Dedifferentiated amniotic fluid mesenchymal stem cell (primary cell): ENCODE data around the gene NOVA1.
"Not testable (repeated sequence)": the region's sequence is repeated elsewhere in the genome, so short reads cannot be mapped to it uniquely, and the experiment has no call there.

Experiments
- DNase-seq: peaks from one replicate; pipeline ENCODE4 v3.0.0-alpha.2; 2016; ENCODE audit errors: extremely low spot score

Gene NOVA1, protein sequence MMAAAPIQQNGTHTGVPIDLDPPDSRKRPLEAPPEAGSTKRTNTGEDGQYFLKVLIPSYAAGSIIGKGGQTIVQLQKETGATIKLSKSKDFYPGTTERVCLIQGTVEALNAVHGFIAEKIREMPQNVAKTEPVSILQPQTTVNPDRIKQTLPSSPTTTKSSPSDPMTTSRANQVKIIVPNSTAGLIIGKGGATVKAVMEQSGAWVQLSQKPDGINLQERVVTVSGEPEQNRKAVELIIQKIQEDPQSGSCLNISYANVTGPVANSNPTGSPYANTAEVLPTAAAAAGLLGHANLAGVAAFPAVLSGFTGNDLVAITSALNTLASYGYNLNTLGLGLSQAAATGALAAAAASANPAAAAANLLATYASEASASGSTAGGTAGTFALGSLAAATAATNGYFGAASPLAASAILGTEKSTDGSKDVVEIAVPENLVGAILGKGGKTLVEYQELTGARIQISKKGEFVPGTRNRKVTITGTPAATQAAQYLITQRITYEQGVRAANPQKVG

GRCh38 chr14:26597589-26598080 is at the start of gene NOVA1:
Gene NOVA1, minus strand, starts transcription at chr14:26598033. Its CDS starts 597 bp downstream, at chr14:26597436.
- no peak for DNase-seq

DNA sequence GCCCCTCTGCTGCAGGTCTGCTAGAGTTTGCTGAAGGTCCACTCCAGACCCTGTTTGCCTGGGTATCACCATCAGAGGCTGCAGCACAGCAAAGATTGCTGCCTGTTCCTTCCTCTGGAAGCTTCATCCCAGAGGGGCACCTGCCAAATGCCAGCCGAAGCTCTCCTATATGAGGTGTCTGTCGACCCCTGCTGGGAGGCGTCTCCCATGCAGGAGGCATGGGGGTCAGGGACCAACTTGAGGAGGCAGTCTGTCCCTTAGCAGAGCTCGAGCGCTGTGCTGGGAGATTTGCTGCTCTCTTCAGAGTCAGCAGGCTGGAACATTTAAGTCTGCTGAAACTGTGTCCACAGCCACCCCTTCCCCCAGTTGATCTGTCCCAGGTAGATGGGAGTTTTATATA is 47.2 kb upstream of the NOVA1 start:
- not testable (repeated sequence) for DNase-seq

DNA sequence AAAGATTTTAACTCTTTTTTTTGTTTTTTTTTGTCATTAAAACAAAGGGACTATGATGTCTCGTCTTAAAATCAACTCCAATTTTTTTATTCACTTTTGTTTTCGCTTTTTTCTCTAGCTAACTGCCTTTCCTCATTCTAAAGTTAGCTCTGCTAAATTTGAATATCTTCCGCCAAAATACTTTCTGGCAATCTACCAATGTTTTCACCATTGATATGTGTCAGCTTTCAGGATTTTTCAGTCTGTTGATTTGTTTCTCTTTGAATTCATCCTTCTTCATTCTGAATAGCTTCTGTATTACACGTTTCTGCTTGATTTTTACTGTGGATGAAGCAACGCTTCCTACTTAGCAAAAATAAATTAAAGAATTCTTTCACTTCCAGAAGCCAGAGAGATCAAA is 38.7 kb upstream of the NOVA1 start:
- DNase-seq = no peak

GRCh38 chr14:26634946-26635345 is 37.1 kb upstream of the NOVA1 start:
- not testable (repeated sequence) for DNase-seq

DNA sequence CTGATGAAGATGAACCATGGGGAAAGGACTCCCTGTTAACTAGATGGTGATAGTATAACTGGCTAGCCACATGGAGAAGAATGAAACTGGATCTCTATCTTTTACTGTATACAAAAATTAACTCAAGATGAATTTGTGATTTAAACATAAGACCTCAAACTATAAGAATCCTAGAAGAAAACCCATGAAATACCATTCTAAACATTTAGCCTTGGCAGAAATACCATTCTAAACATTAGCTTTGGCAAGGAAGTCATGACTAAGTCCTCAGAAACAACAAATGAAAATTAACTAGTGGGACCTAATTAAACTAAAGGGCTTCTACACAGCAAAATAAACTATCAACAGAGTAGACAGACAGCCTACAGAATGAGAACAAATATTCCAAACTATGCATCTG is 28.4 kb upstream of the NOVA1 start:
- no peak for DNase-seq

DNA sequence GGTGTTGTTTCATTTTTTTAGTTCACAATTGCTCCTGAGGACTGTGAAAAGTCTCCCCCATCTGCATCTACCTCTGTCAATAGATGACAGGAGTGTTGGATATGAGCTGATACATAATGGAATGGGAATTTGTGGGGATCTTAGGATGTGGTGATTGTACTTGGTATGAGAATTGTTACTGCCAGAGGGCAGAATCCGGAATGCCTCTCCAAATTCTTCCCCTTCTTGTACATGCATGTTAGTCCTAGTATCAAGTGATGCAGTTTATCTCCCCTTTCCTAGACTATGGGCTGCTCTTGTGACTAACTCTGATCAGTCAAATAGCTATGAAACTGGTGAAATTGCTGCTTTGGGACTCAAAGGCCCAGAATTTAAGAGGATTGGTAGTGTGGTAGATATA is 24.8 kb upstream of the NOVA1 start:
- DNase-seq = no peak

- DNase-seq = no peak
Observed at GRCh38 chr14:26621807-26622560, 24.2 kb upstream of the NOVA1 start.

DNA sequence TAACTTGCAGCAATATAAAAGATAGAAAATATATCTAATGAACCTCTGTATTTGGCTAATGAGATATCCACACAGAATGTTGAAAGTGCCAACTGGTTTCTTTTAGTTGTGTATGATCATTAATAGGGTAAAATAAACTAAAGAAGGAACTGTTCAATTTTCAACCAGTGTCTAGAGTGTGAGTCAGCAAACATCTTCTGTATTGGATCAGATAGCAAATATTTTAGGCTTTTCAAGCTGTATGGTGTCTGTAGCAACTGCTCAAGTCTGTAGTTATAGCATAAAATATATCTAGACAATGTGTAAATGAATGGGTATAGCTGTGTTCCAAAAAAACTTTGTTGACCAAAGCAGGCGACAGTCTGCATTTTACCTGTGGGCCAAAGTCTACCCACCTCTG is 23.5 kb upstream of the NOVA1 start:
- no peak for DNase-seq

DNA sequence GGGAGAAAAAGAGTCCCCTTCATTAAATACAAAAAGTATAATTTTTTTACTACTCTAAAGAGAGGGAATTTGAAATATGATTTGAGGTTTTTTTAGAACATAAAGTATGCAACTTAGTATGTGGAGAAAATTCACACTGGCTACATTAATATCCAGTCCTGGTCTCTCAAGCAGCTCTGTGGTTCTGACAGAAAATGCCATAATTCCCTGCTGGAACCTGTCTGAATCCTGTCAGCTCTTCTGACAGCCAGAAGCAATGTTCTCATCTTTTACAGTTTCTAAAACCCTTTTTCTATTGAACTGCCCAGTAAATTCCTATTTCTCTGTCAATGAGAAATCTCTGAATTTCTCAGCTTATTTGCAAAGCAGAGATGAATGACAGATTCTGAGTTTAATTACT is 13.4 kb upstream of the NOVA1 start:
- no peak for DNase-seq

DNA sequence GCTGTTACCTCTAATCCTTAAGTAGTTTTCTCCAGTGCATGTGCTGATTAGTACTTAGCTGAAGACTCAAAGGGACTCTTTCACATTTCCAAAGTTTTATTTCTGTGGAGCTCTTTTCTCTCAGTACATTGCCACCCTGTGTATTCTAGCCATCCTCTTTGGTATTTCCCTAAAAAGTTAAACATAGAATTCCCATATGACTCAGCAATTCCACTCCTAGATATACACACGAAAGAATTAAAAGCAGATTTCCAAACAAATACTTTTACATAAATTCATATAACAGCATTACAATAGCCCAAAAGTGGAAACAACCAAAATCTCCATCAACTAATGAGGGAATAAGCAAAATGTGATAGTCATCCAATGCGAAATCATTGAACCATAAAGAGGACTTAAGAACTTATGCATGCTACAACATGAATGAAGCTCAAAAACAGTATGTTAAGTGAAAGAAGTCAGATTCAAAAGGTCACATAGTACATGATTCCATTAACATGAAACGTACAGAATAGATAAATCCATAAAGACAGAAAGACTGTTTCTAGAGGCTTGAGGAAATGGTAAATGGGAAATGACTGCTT is 9.0 kb upstream of the NOVA1 start:
- DNase-seq = peak; percentile 70

DNA sequence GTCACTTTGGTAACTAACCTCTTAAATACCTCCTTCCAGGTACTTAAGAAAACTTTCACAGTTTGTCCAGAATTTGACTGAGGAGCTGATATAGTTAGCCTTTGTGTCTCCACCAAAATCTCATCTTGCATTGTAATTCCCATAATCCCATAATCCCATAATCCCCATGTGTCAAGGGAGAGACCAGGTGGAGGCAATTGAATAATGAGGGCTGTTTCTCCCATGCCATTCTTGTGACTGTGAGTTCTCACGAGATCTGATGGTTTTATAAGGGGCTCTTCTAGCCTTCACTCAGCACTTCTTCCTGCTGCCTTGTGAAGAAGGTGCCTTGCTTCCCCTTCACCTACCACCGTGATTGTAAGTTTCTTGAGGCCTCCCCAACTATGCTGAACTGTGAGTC is 7.8 kb upstream of the NOVA1 start:
- no peak for DNase-seq

- no peak for DNase-seq
Observed at GRCh38 chr14:26602902-26603301, 5.1 kb upstream of the NOVA1 start.

DNA sequence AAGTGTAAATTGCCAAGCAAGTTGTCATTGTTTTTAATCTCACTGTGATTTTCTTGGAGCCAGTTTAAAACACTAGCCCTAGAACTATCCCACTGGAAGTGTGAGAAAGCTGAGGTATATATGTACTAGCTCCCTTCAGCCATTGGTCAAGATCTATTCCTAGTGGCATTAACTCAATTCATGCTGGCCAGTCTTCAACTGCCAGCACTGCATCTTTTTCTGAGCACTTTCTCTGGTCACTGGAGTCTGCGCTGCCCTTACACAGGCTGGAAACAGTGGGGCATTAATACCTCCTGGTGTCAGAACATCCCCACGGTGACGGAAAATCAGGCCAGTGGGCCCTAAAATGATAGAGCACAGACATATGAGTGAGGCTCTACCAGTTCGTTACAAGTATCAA is 4.0 kb upstream of the NOVA1 start:
- no peak for DNase-seq

GRCh38 chr14:26599291-26599690 is 1.5 kb upstream of the NOVA1 start:
- no peak for DNase-seq

DNA sequence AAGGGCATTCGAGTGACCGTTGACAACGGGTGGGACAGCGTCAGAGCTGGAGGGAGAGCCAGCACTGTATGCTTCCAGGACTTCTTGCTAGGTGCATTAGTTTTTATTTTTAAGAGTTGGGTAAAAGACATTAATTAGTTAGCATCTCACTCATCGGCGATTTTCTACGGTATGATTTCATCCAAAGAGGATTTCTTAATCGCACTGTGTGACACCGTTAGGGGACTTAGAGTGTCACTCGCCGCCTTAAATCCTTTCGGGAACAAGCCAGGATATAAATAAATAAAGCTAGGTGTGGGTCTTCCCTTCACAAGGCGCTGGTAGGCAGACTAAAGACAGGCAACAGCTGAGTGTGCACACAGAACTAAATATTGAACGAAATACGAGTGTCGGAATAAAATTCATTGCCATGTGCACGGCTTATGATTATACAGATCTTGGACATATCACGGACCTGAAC is 869 bp upstream of the NOVA1 start:
- no peak for DNase-seq

DNA sequence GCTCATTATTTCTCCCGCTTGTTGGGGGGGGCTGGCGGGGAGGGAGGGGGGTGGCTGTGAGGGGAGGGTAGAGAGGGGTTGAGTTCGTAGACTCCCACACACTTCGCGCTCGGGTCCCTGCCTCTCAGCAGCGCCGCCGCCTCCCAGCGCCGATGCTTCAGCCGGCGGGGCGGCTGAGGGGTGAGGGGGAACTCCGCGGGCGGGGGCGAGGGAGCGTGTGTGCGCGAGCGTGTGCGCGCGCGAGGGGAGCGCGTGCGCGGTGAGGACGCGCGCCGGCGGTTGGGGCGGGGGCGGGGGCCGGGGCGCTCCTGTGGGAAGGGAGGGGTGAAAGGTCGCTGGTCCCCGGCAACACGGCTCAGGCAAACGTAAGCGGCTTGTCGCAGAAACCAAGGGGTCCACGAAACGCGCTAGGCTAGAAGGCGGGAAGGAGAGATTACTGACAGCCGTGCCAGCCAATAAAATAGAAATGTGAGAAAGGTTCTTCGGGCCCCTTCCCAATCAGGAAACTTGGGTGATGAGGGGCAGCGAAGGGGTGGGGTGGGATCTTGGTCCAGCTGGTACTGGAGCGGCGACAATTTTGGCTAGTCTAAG is 343 bp upstream of the NOVA1 start:
- peak; percentile 90 for DNase-seq

DNA sequence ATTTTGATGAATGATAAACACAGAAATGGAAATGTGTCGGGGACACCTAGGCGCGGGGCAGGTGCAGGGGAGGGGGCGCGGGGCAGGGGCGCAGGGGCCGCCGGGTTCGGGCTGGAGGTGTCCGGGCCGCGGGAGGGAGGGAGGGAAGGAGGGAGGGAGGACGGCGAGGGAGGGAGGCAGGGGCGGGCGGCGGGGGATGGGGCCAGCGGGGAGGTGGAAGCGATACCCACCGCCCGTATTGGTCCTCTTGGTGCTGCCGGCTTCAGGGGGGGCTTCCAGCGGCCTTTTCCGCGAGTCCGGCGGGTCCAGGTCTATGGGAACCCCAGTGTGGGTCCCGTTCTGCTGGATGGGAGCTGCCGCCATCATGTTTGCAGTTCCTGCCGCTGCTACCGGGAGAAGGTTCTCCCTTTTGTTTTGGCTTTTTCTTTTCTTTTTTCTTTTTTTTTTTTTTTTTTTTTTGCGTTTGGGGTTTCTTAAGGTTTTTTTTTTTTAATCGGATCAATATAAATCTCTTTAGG is 703 bp downstream of the NOVA1 start:
- DNase-seq = no peak

DNA sequence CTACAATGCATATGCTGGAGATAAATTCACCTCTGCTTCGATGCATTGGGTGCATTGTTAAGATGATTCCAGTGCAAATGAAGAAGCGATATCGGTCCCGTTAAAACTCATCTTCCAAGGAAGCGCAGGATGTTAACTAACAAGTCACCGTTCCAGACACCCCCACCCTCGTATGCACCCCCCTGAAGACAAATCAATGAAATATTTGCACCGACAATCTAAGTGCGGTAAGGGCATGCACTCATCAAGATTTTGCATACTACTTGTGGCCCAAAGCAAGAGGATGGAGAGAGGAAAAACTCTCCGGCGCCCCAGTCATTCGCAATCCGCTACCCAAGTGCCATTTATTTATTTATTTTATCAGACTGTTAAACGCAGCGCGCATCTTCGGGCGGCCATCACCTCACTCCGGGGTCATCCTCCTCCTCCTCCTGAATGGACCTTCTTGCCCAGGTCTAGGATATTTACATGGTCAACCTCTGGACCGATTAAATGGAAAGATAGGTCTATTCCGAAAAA is 1.2 kb downstream of the NOVA1 start:
- no peak for DNase-seq

GRCh38 chr14:26595926-26596542 is 1.8 kb downstream of the NOVA1 start:
- no peak for DNase-seq

GRCh38 chr14:26594756-26595545 is 2.9 kb downstream of the NOVA1 start:
- DNase-seq = no peak
